Loucy (cell line): ENCODE results near the gene SCEL.

Experiments
- H2AFZ ChIP-seq: fragments of 200-600 bp; sonication (generic); 2 replicates; pipeline ENCODE4 v1.6.0; 2016; ENCODE audit warnings: antibody characterized with exemption, mild to moderate bottlenecking, low read length, moderate library complexity
- H3F3A ChIP-seq: fragments of 200-600 bp; 2 replicates; pipeline ENCODE4 v1.6.0; 2016; ENCODE audit warnings: antibody characterized with exemption, low read depth, mild to moderate bottlenecking
- H3K27me3 ChIP-seq: fragments of 200-600 bp; sonication (generic); 2 replicates; pipeline ENCODE4 v1.6.1; 2014; ENCODE audit warnings: low read length, mild to moderate bottlenecking; ENCODE audit not compliant: insufficient read depth, poor library complexity, severe bottlenecking
- H3K36me3 ChIP-seq: fragments of 200-600 bp; sonication (generic); 2 replicates; pipeline ENCODE4 v1.6.1; 2016; ENCODE audit warnings: low read length; ENCODE audit not compliant: insufficient read depth
- H3K4me1 ChIP-seq: fragments of 200-600 bp; sonication (generic); 2 replicates; pipeline ENCODE4 v1.5.1; 2014; ENCODE audit warnings: low read length, mild to moderate bottlenecking; ENCODE audit not compliant: insufficient read depth, poor library complexity, severe bottlenecking
- H3K4me2 ChIP-seq: fragments of 200-600 bp; sonication (generic); 2 replicates; pipeline ENCODE4 v1.6.0; 2014; ENCODE audit warnings: antibody characterized with exemption, low read length, low read depth, mild to moderate bottlenecking; ENCODE audit not compliant: poor library complexity, severe bottlenecking
- H3K4me3 ChIP-seq: fragments of 200-600 bp; sonication (generic); 2 replicates; pipeline ENCODE4 v1.5.1; 2014; ENCODE audit warnings: low read length, mild to moderate bottlenecking, mixed read lengths; ENCODE audit not compliant: poor library complexity, severe bottlenecking
- H3K79me2 ChIP-seq: fragments of 200-600 bp; sonication (generic); 2 replicates; pipeline ENCODE4 v1.6.1; 2014; ENCODE audit warnings: low read length; ENCODE audit not compliant: insufficient read depth
- H3K9ac ChIP-seq: fragments of 200-600 bp; sonication (generic); 2 replicates; pipeline ENCODE4 v1.6.0; 2014; ENCODE audit warnings: mild to moderate bottlenecking, low read depth, low read length, moderate library complexity; ENCODE audit not compliant: poor library complexity, severe bottlenecking
- H3K9me2 ChIP-seq: fragments of 200-600 bp; sonication (generic); replicated peaks from 2 replicates; pipeline ENCODE4 v1.6.1; 2016; ENCODE audit warnings: low read depth, low read length, mixed read lengths
- H3K9me3 ChIP-seq: fragments of 200-600 bp; sonication (generic); 2 replicates; pipeline ENCODE4 v1.6.1; 2014; ENCODE audit warnings: mild to moderate bottlenecking, antibody characterized with exemption, low read length, low read depth; ENCODE audit not compliant: insufficient read depth
- H4K20me1 ChIP-seq: fragments of 200-600 bp; sonication (generic); 2 replicates; pipeline ENCODE4 v1.6.0; 2014; ENCODE audit warnings: antibody characterized with exemption, low read length, mild to moderate bottlenecking; ENCODE audit not compliant: insufficient read depth, poor library complexity, severe bottlenecking
- CTCF ChIP-seq: fragments of 200-600 bp; sonication (generic); conservative IDR thresholded peaks from 2 replicates; pipeline ENCODE4 v1.5.1; 2014; ENCODE audit warnings: mild to moderate bottlenecking, antibody characterized with exemption, low read length
- EZH2phosphoT487 ChIP-seq: fragments of 200-600 bp; IDR thresholded peaks from 2 replicates; pipeline ENCODE4 v1.6.1; 2018; ENCODE audit warnings: antibody characterized with exemption, mild to moderate bottlenecking, moderate library complexity, borderline replicate concordance

Gene SCEL

GRCh38 chr13:77497350-77497749, 38.2 kb upstream of the SCEL start:
- H3K4me2 ChIP-seq: no peak overlapping the region
- H3K4me3 ChIP-seq: no peak overlapping the region
- no peak overlapping the region for H3K9ac ChIP-seq
- no peaks in the 10 kb centered on the region for H3F3A ChIP-seq
- no peaks in the 10 kb centered on the region for H3K4me1 ChIP-seq
- no peak overlapping the region for H2AFZ ChIP-seq
- no peaks in the 10 kb centered on the region for H3K9me3 ChIP-seq
- H3K9me2 ChIP-seq: no peaks in the 10 kb centered on the region
- H3K79me2 ChIP-seq: no peaks in the 10 kb centered on the region
- H4K20me1 ChIP-seq: no peaks in the 10 kb centered on the region
- no peak for TF ChIP-seq CTCF
- TF ChIP-seq EZH2phosphoT487: no peak
- H3K36me3 ChIP-seq: no peaks in the 10 kb centered on the region
- H3K27me3 ChIP-seq: no peaks in the 10 kb centered on the region

DNA sequence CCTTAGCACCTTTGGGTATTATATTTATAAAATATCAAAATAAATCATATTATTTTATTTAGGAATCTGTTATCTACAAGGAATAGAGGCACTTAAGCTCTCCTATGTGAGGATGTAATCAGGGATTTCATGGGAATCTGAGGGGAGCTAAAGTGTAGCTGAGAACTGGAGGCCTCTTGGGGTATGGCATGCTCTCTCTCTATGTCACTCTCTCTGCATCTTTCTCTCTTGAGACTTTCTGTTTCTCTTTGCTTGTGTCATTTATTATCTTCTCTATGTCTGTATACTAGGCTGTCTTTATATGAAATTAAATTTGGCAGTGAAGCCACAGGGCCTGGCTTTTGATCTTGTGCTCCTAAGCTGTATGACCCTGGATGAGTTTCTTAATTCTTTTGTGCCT, 37.7 kb upstream of the SCEL start:
- TF ChIP-seq EZH2phosphoT487: no peak
- no peak for TF ChIP-seq CTCF
- Histone ChIP-seq H3K36me3 (no peaks in the 10 kb centered on the region), H3K79me2 (no peaks in the 10 kb centered on the region), H3K4me2 (no peak overlapping the region), H3K9me2 (no peaks in the 10 kb centered on the region), H2AFZ (no peak overlapping the region), H4K20me1 (no peaks in the 10 kb centered on the region), H3K9ac (no peak overlapping the region), H3K27me3 (no peaks in the 10 kb centered on the region), H3K4me3 (no peak overlapping the region), H3K4me1 (no peaks in the 10 kb centered on the region), H3F3A (no peaks in the 10 kb centered on the region), H3K9me3 (no peaks in the 10 kb centered on the region)

GRCh38 chr13:77502104-77502720, 33.3 kb upstream of the SCEL start:
- Histone ChIP-seq H4K20me1 (no peaks in the 10 kb centered on the region), H2AFZ (no peak overlapping the region), H3K79me2 (no peaks in the 10 kb centered on the region), H3K9me2 (no peaks in the 10 kb centered on the region), H3K9ac (no peak overlapping the region), H3K36me3 (no peaks in the 10 kb centered on the region), H3K27me3 (no peaks in the 10 kb centered on the region), H3K4me1 (no peaks in the 10 kb centered on the region), H3K4me3 (no peak overlapping the region), H3F3A (no peaks in the 10 kb centered on the region), H3K9me3 (no peaks in the 10 kb centered on the region), H3K4me2 (no peak overlapping the region)
- TF ChIP-seq EZH2phosphoT487: no peak
- no peak for TF ChIP-seq CTCF
